IMR-90 (cell line): ENCODE data around the gene TOP3B. TPM values are rescaled to one million over a fixed set of nuclear protein-coding genes. Genes with fewer than 3 reads are reported as not detected.
A peak's percentile ranks its signal among the peaks of the same experiment; 100 is the strongest.

Experiments
- ATAC-seq: fragments of 200-7000 bp; cut with Tn5 transposase; 2 replicates; pipeline ENCODE4 v1.9.1; 2020; ENCODE audit warnings: low read depth, mild to moderate bottlenecking, moderate library complexity
- BruUV-seq: library from RNA; stranded (reverse); fragments of 400-500 nt; replicated peaks from 2 replicates; lab custom pipeline; 2021; lab: Mats Ljungman, UMichigan
- CTCF ChIA-PET: fragments of 300-600 bp; formaldehyde crosslinking; extraction: SDS; loops from one replicate; lab custom pipeline; 2021; ENCODE audit warnings: antibody characterized with exemption; lab: Yijun Ruan, JAX
- POLR2A ChIA-PET: fragments of 300-600 bp; sonication (Branson Sonifier 250); formaldehyde crosslinking; loops from one replicate; lab custom pipeline; 2022; ENCODE audit warnings: antibody characterized with exemption; ENCODE audit not compliant: unreplicated experiment; lab: Charles Lee
- DNase-seq: peaks from one replicate; pipeline ENCODE4 v3.0.0; 2013
- H2AFZ ChIP-seq: replicated peaks from 2 replicates; pipeline ENCODE3; 2013; ENCODE audit warnings: low read length, mild to moderate bottlenecking; ENCODE audit not compliant: poor library complexity
- H2AK5ac ChIP-seq: 2 replicates; pipeline ENCODE4 v1.6.1; 2013; ENCODE audit warnings: low read depth, low read length, inconsistent platforms
- H2AK9ac ChIP-seq: replicated peaks from 2 replicates; pipeline ENCODE3; 2013; ENCODE audit warnings: mild to moderate bottlenecking, low read depth, low read length, moderate library complexity; ENCODE audit not compliant: poor library complexity
- H2BK120ac ChIP-seq: 2 replicates; pipeline ENCODE4 v1.6.1; 2013; ENCODE audit warnings: low read depth, low read length, inconsistent platforms
- H2BK15ac ChIP-seq: 3 replicates; pipeline ENCODE4 v1.6.1; 2013; ENCODE audit warnings: low read depth, low read length, inconsistent platforms
- H2BK20ac ChIP-seq: 2 replicates; pipeline ENCODE4 v1.6.1; 2013; ENCODE audit warnings: low read depth, mild to moderate bottlenecking, inconsistent platforms, low read length, moderate library complexity
- H2BK5ac ChIP-seq: 2 replicates; pipeline ENCODE4 v1.6.1; 2013; ENCODE audit warnings: mild to moderate bottlenecking, low read depth, low read length, inconsistent platforms; ENCODE audit not compliant: poor library complexity, severe bottlenecking
- H3K14ac ChIP-seq: replicated peaks from 2 replicates; pipeline ENCODE4 v1.6.1; 2013; ENCODE audit warnings: low read depth, low read length, inconsistent platforms
- H3K18ac ChIP-seq: 2 replicates; pipeline ENCODE4 v1.6.1; 2013; ENCODE audit warnings: low read depth, low read length, control low read depth
- H3K23ac ChIP-seq: 2 replicates; pipeline ENCODE4 v1.6.1; 2013; ENCODE audit warnings: low read depth, low read length, inconsistent platforms
- H3K27ac ChIP-seq: 2 replicates; pipeline ENCODE4 v1.5.1; 2013; ENCODE audit warnings: mild to moderate bottlenecking, control low read depth, low read length; ENCODE audit not compliant: insufficient read depth
- H3K27me3 ChIP-seq: 2 replicates; pipeline ENCODE4 v1.6.1; 2013; ENCODE audit warnings: low read length; ENCODE audit not compliant: control insufficient read depth, insufficient read depth
- H3K36me3 ChIP-seq: 2 replicates; pipeline ENCODE4 v1.6.1; 2013; ENCODE audit warnings: low read length, mixed read lengths; ENCODE audit not compliant: control insufficient read depth, insufficient read depth
- H3K4ac ChIP-seq: 2 replicates; pipeline ENCODE4 v1.6.1; 2013; ENCODE audit warnings: low read depth, low read length, inconsistent platforms
- H3K4me1 ChIP-seq: 2 replicates; pipeline ENCODE4 v1.6.1; 2013; ENCODE audit warnings: low read length, mixed read lengths; ENCODE audit not compliant: control insufficient read depth, insufficient read depth
- H3K4me2 ChIP-seq: 2 replicates; pipeline ENCODE4 v1.6.1; 2013; ENCODE audit warnings: low read depth, mild to moderate bottlenecking, control low read depth, low read length, moderate library complexity
- H3K4me3 ChIP-seq: 2 replicates; pipeline ENCODE4 v1.5.1; 2013; ENCODE audit warnings: low read depth, mild to moderate bottlenecking, control low read depth, low read length, moderate library complexity; ENCODE audit not compliant: insufficient read depth
- H3K56ac ChIP-seq: 2 replicates; pipeline ENCODE4 v1.6.1; 2013; ENCODE audit warnings: low read length, inconsistent platforms; ENCODE audit not compliant: insufficient read depth; ENCODE audit errors: extremely low read depth
- H3K79me1 ChIP-seq, 2 experiments: 2 replicates each; pipeline ENCODE4 v1.6.1; 2013; ENCODE audit warnings: low read length in 2 of 2, inconsistent platforms in 1 of 2, low read depth in 1 of 2
- H3K9ac ChIP-seq: 2 replicates; pipeline ENCODE4 v1.6.1; 2013; ENCODE audit warnings: low read depth, low read length, control low read depth
- H3K9me1 ChIP-seq: 2 replicates; pipeline ENCODE4 v1.6.1; 2013; ENCODE audit warnings: low read length, inconsistent platforms; ENCODE audit not compliant: insufficient read depth
- H3K9me3 ChIP-seq: 2 replicates; pipeline ENCODE4 v1.6.1; 2013; ENCODE audit warnings: low read length; ENCODE audit not compliant: control insufficient read depth, insufficient read depth
- H4K20me1 ChIP-seq: 2 replicates; pipeline ENCODE4 v1.6.1; 2013; ENCODE audit warnings: low read length, inconsistent platforms; ENCODE audit not compliant: insufficient read depth
- H4K5ac ChIP-seq: 2 replicates; pipeline ENCODE4 v1.6.1; 2013; ENCODE audit warnings: mild to moderate bottlenecking, low read depth, low read length, control low read depth
- H4K8ac ChIP-seq, 2 experiments: 2 replicates each; pipeline ENCODE4 v1.6.1; 2013; ENCODE audit warnings: low read depth in 2 of 2, low read length in 2 of 2, control low read depth in 1 of 2, inconsistent platforms in 1 of 2
- H4K91ac ChIP-seq: 2 replicates; pipeline ENCODE4 v1.6.1; 2013; ENCODE audit warnings: low read depth, low read length, inconsistent platforms; ENCODE audit not compliant: insufficient read depth
- BHLHE40 ChIP-seq: fragments of 150-350 bp; IDR thresholded peaks from 2 replicates; pipeline ENCODE4 v1.6.1; 2016; ENCODE audit warnings: mild to moderate bottlenecking, low read depth, low read length
- CEBPB ChIP-seq: IDR thresholded peaks from 2 replicates; pipeline ENCODE4 v1.6.1; 2012; ENCODE audit warnings: low read depth, low read length, improper control_type of control experiment
- CHD1 ChIP-seq: IDR thresholded peaks from 2 replicates; pipeline ENCODE4 v1.6.1; 2012; ENCODE audit warnings: low read depth, low read length, improper control_type of control experiment
- MAFK ChIP-seq: IDR thresholded peaks from 2 replicates; pipeline ENCODE4 v1.6.1; 2012; ENCODE audit warnings: low read depth, low read length, improper control_type of control experiment
- MAZ ChIP-seq: IDR thresholded peaks from 2 replicates; pipeline ENCODE4 v1.6.1; 2012; ENCODE audit warnings: low read depth, mild to moderate bottlenecking, low read length, improper control_type of control experiment, moderate library complexity, borderline replicate concordance
- MXI1 ChIP-seq: IDR thresholded peaks from 2 replicates; pipeline ENCODE4 v1.6.1; 2012; ENCODE audit warnings: low read depth, mild to moderate bottlenecking, low read length, moderate library complexity, borderline replicate concordance
- NFE2L2 ChIP-seq: fragments of 150-350 bp; IDR thresholded peaks from 2 replicates; pipeline ENCODE4 v1.6.1; 2016; ENCODE audit warnings: low read depth, mild to moderate bottlenecking, low read length
- POLR2A ChIP-seq: IDR thresholded peaks from 2 replicates; pipeline ENCODE4 v1.6.1; 2012; ENCODE audit warnings: mild to moderate bottlenecking, low read depth, low read length
- RAD21 ChIP-seq: IDR thresholded peaks from 2 replicates; pipeline ENCODE4 v1.6.1; 2012; ENCODE audit warnings: low read length, improper control_type of control experiment
- RCOR1 ChIP-seq: IDR thresholded peaks from 2 replicates; pipeline ENCODE4 v1.6.1; 2012; ENCODE audit warnings: mild to moderate bottlenecking, low read length, improper control_type of control experiment; ENCODE audit not compliant: insufficient replicate concordance
- RFX5 ChIP-seq: IDR thresholded peaks from 2 replicates; pipeline ENCODE4 v1.8.0; 2012; ENCODE audit warnings: low read depth, mild to moderate bottlenecking, low read length, moderate library complexity
- SMC3 ChIP-seq: fragments of 150-350 bp; IDR thresholded peaks from 2 replicates; pipeline ENCODE4 v1.6.1; 2016; ENCODE audit warnings: low read depth, mild to moderate bottlenecking, antibody characterized with exemption, low read length, moderate library complexity
- WGBS, 2 experiments: methylation state at CpG; one replicate each; pipeline versions ENCODE4 v1.1.5 to v1.1.7; 2013; ENCODE audit warnings: missing lambda C conversion rate in 2 of 2; ENCODE audit not compliant: insufficient read length in 1 of 2; ENCODE audit errors: extremely low coverage in 2 of 2; 5-methylcytosine and 5-hydroxymethylcytosine counted together
- dilution Hi-C: fragments of 300-500 bp; cut with HindIII; formaldehyde crosslinking; loops from one replicate; pipeline ENCODE4 v1.14.3; 2018; ENCODE audit warnings: low sequenced_read_pairs; ENCODE audit not compliant: unreplicated experiment
- in situ Hi-C: fragments of 300-500 bp; cut with MboI; formaldehyde crosslinking; loops from 3 replicates; pipeline ENCODE4 v1.14.3; 2019; ENCODE audit warnings: low sequenced_read_pairs, inconsistent platforms, mixed read lengths
- intact Hi-C: fragments of 100-400 bp; cut with micrococcal nuclease; formaldehyde crosslinking; loops from 2 replicates; pipeline ENCODE4 v1.10.0; 2022
- polyA plus RNA-seq, 3 experiments: library from polyadenylated mRNA; depleted of rRNA; stranded (reverse); fragments of >200 nt; gene quantifications; 2 replicates each; pipeline ENCODE4 v1.2.3, GENCODE V29; 2012; ENCODE audit warnings: low replicate concordance in 1 of 3
- total RNA-seq: library from RNA; depleted of rRNA; stranded (reverse); fragments of >200 nt; gene quantifications from 2 replicates; pipeline ENCODE4 v1.2.3, GENCODE V29; 2012
- TF ChIP-seq, protein P1 (sequence below): fragments of 150-350 bp; IDR thresholded peaks from 2 replicates; pipeline ENCODE4 v1.6.1; 2016; ENCODE audit warnings: low read depth, mild to moderate bottlenecking, low read length, moderate library complexity, borderline replicate concordance
- TF ChIP-seq, protein P2 (sequence below): fragments of 150-350 bp; IDR thresholded peaks from 2 replicates; pipeline ENCODE4 v1.6.1; 2017; ENCODE audit warnings: mild to moderate bottlenecking, antibody characterized with exemption, low read length, low read depth
- TF ChIP-seq, protein P3 (sequence below): conservative IDR thresholded peaks from 2 replicates; pipeline ENCODE4 v1.5.1; 2012; ENCODE audit warnings: mild to moderate bottlenecking, low read depth, low read length, improper control_type of control experiment

The TOP3B gene
- total and polyA plus RNA-seq, 2 of the 4 experiments (the other 2 are of a cell fraction): 23.0 to 23.5 TPM

DNA sequence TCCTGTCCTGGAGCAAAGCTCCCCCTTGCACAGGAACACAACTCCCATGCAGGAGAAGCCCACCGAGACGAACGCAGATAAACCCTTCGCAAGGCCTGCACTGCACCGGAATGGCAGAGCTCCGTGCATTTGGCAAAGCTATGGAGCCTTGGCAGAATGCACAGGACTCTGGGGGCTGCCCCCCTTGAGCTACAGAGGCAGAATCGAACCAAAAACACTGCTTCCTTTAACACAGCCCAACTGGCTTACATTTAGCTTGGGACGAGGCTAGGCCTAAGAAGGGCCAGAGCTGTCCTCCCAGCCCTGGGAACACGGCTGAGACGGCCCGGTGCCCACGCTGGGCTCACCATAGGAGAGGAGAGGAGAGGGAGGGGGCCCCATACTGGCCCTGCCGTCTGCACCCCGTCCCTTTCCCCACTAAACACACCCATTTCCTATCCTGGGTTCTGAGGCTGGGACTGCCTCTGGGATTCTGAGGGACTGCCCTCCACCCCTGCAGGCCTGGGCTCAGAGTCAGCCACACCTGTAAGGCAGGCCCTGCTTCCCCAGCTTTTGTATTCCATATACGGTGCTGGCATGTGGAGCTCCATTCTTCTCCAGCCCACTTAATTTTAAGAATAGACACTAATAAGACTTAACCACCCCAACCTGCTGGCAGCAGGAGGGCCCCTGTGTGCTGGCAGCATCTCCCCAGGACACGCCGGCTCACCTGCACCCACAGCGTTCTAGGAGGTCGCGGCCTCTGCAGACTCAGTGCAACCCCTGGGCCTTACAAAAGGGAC is 62.9 kb downstream of the TOP3B start:
- Histone ChIP-seq H3K4me3 (no peak overlapping the region), H3K14ac (no peak overlapping the region), H2BK120ac (no peak overlapping the region), H3K27me3 (no peaks in the 10 kb centered on the region), H3K79me1 (no peaks in the 10 kb centered on the region), H4K20me1 (no peaks in the 10 kb centered on the region; the same call in 1 of the 2 replicates), H3K4me1 (peaks cover 10% of the 10 kb centered on the region), H4K8ac (no peak overlapping the region), H3K18ac (no peak overlapping the region), H2AFZ (no peak overlapping the region), H3K9me3 (no peaks in the 10 kb centered on the region), H3K36me3 (peaks cover 3% of the 10 kb centered on the region; the same call in 1 of the 2 replicates), H3K27ac (no peak overlapping the region), H2AK5ac (no peak overlapping the region), H2BK15ac (no peak overlapping the region), H2BK20ac (no peak overlapping the region), H4K91ac (no peak overlapping the region), H3K9ac (no peak overlapping the region), H2AK9ac (no peak overlapping the region), H3K56ac (no peak overlapping the region), H3K4ac (no peak overlapping the region), H3K9me1 (no peaks in the 10 kb centered on the region), H3K4me2 (no peak overlapping the region), H3K23ac (no peak overlapping the region), H4K5ac (no peak overlapping the region), H2BK5ac (no peak overlapping the region)
- ATAC-seq (no peak), DNase-seq (no peak)
- 100% methylated on average over 3 of the region's 20 CpGs; no CpG with 5 or more reads in 1 of the 2 experiments for WGBS, 2 experiments
- in situ Hi-C loops: no loop called here
- POLR2A ChIA-PET: no interaction called here
- dilution Hi-C loops: no loop called here
- TSS peak; percentile 39 for BruUV-seq
- CTCF ChIA-PET: no interaction called here
- intact Hi-C loops: no loop called here
- TF ChIP-seq SMC3 (no peak), MAZ (no peak), RFX5 (no peak), RCOR1 (no peak), NFE2L2 (no peak), RAD21 (no peak), CEBPB (no peak), MXI1 (no peak), POLR2A (no peak), CHD1 (no peak), MAFK (no peak), BHLHE40 (no peak)
- TF ChIP-seq, protein P1, sequence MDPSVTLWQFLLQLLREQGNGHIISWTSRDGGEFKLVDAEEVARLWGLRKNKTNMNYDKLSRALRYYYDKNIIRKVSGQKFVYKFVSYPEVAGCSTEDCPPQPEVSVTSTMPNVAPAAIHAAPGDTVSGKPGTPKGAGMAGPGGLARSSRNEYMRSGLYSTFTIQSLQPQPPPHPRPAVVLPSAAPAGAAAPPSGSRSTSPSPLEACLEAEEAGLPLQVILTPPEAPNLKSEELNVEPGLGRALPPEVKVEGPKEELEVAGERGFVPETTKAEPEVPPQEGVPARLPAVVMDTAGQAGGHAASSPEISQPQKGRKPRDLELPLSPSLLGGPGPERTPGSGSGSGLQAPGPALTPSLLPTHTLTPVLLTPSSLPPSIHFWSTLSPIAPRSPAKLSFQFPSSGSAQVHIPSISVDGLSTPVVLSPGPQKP: no peak
- TF ChIP-seq, protein P2, sequence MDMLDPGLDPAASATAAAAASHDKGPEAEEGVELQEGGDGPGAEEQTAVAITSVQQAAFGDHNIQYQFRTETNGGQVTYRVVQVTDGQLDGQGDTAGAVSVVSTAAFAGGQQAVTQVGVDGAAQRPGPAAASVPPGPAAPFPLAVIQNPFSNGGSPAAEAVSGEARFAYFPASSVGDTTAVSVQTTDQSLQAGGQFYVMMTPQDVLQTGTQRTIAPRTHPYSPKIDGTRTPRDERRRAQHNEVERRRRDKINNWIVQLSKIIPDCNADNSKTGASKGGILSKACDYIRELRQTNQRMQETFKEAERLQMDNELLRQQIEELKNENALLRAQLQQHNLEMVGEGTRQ: no peak
- TF ChIP-seq, protein P3, sequence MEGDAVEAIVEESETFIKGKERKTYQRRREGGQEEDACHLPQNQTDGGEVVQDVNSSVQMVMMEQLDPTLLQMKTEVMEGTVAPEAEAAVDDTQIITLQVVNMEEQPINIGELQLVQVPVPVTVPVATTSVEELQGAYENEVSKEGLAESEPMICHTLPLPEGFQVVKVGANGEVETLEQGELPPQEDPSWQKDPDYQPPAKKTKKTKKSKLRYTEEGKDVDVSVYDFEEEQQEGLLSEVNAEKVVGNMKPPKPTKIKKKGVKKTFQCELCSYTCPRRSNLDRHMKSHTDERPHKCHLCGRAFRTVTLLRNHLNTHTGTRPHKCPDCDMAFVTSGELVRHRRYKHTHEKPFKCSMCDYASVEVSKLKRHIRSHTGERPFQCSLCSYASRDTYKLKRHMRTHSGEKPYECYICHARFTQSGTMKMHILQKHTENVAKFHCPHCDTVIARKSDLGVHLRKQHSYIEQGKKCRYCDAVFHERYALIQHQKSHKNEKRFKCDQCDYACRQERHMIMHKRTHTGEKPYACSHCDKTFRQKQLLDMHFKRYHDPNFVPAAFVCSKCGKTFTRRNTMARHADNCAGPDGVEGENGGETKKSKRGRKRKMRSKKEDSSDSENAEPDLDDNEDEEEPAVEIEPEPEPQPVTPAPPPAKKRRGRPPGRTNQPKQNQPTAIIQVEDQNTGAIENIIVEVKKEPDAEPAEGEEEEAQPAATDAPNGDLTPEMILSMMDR: no peak
